HepG2 (cell line): ENCODE results near the gene XPNPEP3. TPM values are rescaled to one million over a fixed set of nuclear protein-coding genes. Genes with fewer than 3 reads are reported as not detected.

Experiments used
- ATAC-seq: fragments of 200-7000 bp; cut with Tn5 transposase; 3 replicates; pipeline ENCODE4 v1.9.1; 2020; ENCODE audit warnings: mild to moderate bottlenecking, moderate library complexity
- BruUV-seq: library from RNA; stranded (reverse); fragments of 400-500 nt; replicated peaks from 2 replicates; lab custom pipeline; 2021; lab: Mats Ljungman, UMichigan
- CTCF ChIA-PET: fragments of 300-600 bp; formaldehyde crosslinking; extraction: SDS; loops from one replicate; lab custom pipeline; 2021; ENCODE audit warnings: low total read pairs, inconsistent platforms, low intra/inter-chr PET ratio; lab: Yijun Ruan, JAX
- POLR2A ChIA-PET: fragments of 350-600 bp; sonication (Branson Sonifier 250); formaldehyde crosslinking; loops from one replicate; lab custom pipeline; 2020; ENCODE audit warnings: antibody characterized with exemption, inconsistent platforms; lab: Yijun Ruan, JAX
- DNase-seq: peaks from one replicate; pipeline ENCODE4 v3.0.0-alpha.2; 2015; ENCODE audit warnings: low spot score
- FAIRE-seq: peaks from 3 replicates; lab custom pipeline; 2011; peaks lifted over from hg19 to GRCh38; lab: Jason Lieb, UNC
- H2AFZ ChIP-seq: one replicate; pipeline ENCODE4 v1.6.1; 2011; ENCODE audit warnings: low read length, inconsistent platforms
- H3K27ac ChIP-seq: fragments of 300-600 bp; 3 replicates; pipeline ENCODE4 v1.8.0; 2011; ENCODE audit warnings: mixed run types, mild to moderate bottlenecking, mixed read lengths, low read length, inconsistent platforms; ENCODE audit not compliant: insufficient read depth; ENCODE audit errors: extremely low read length
- H3K27me3 ChIP-seq, 2 experiments: fragments of 200-600 bp in 1 of 2; 2 replicates in 1 of 2; 3 replicates in 1 of 2; pipeline versions ENCODE4 v1.6.0 to v1.8.0; 2011; ENCODE audit warnings: low read length in 2 of 2, mild to moderate bottlenecking in 2 of 2, moderate library complexity in 2 of 2, inconsistent platforms in 1 of 2; ENCODE audit not compliant: insufficient read depth in 2 of 2, control insufficient read depth in 1 of 2
- H3K36me3 ChIP-seq, 2 experiments: fragments of 200-600 bp in 1 of 2; replicated peaks in 1 of 2; 2 replicates in 1 of 2; 3 replicates in 1 of 2; pipeline versions ENCODE4 v1.5.1 to v1.8.0; 2011; ENCODE audit warnings: low read length in 2 of 2, inconsistent platforms in 1 of 2; ENCODE audit not compliant: insufficient read depth in 2 of 2, control insufficient read depth in 1 of 2
- H3K4me1 ChIP-seq: 2 replicates; pipeline ENCODE4 v1.5.1; 2012; ENCODE audit warnings: low read length, inconsistent platforms; ENCODE audit not compliant: insufficient read depth
- H3K4me2 ChIP-seq: 2 replicates; pipeline ENCODE4 v1.6.0; 2011; ENCODE audit warnings: low read depth, low read length, inconsistent platforms
- H3K4me3 ChIP-seq, 3 experiments: fragments of 200-600 bp in 1 of 3; sonication (generic), shearing (Covaris generic) in 1 of 3; replicated peaks in 1 of 3; 2 replicates each; pipeline ENCODE4 v1.5.1; 2011 to 2016; ENCODE audit warnings: low read length in 3 of 3, inconsistent platforms in 2 of 3, low read depth in 2 of 3, mild to moderate bottlenecking in 2 of 3, control low read depth in 1 of 3, mixed read lengths in 1 of 3; ENCODE audit not compliant: insufficient read depth in 1 of 3
- H3K79me2 ChIP-seq: one replicate; pipeline ENCODE4 v1.6.1; 2011; ENCODE audit warnings: low read length, inconsistent platforms; ENCODE audit not compliant: insufficient read depth
- H3K9ac ChIP-seq: 2 replicates; pipeline ENCODE4 v1.6.0; 2011; ENCODE audit warnings: mild to moderate bottlenecking, low read depth, low read length, inconsistent platforms; ENCODE audit not compliant: insufficient read depth
- H3K9me3 ChIP-seq: 2 replicates; pipeline ENCODE4 v1.5.1; 2012; ENCODE audit warnings: mild to moderate bottlenecking, low read length
- H4K20me1 ChIP-seq: 2 replicates; pipeline ENCODE4 v1.6.0; 2011; ENCODE audit warnings: inconsistent platforms, mild to moderate bottlenecking, low read length, moderate library complexity; ENCODE audit not compliant: insufficient read depth
- IRX3 ChIP-seq: sonication (generic); formaldehyde crosslinking; IDR thresholded peaks from 2 replicates; pipeline ENCODE4 v1.8.1; 2023; ENCODE audit warnings: mild to moderate bottlenecking, low read depth, missing genetic modification reagents, borderline replicate concordance
- MTA3 ChIP-seq: sonication (generic); formaldehyde crosslinking; IDR thresholded peaks from 2 replicates; pipeline ENCODE4 v1.4.0; 2020; ENCODE audit warnings: missing genetic modification reagents
- ZNF34 ChIP-seq: sonication (generic); formaldehyde crosslinking; IDR thresholded peaks from 2 replicates; pipeline ENCODE4 v1.4.0; 2020; ENCODE audit warnings: mild to moderate bottlenecking, missing genetic modification reagents, borderline replicate concordance
- ZNF615 ChIP-seq: sonication (generic); formaldehyde crosslinking; IDR thresholded peaks from 2 replicates; pipeline ENCODE4 v1.5.0; 2020; ENCODE audit warnings: mild to moderate bottlenecking, missing genetic modification reagents, borderline replicate concordance
- WGBS: methylation state at CpG from one replicate; pipeline ENCODE4 v1.1.6; 2017; ENCODE audit warnings: low lambda C conversion rate; 5-methylcytosine and 5-hydroxymethylcytosine counted together
- in situ Hi-C: cut with HindIII; loops from 2 replicates; pipeline ENCODE4 v1.10.0; 2017; ENCODE audit warnings: low pct_unique_long_range_greater_than_20kb; ENCODE audit not compliant: extremely low pct_ligation_motif_present
- intact Hi-C: fragments of 100-400 bp; cut with micrococcal nuclease; formaldehyde crosslinking; loops from one replicate; pipeline ENCODE4 v1.10.0; 2022; ENCODE audit not compliant: unreplicated experiment
- polyA plus RNA-seq, 8 experiments: library from polyadenylated mRNA; depleted of rRNA in 3 of 8; stranded (reverse) in 7 of 8; unstranded in 1 of 8; fragments of >200 nt; fragmentation: Illumina TruSeq in 4 of 8; extraction: Trizol in 4 of 8; gene quantifications; 2 replicates each; pipeline versions ENCODE4 v1.2.1 to v1.2.3, GENCODE V29; 2011 to 2016; ENCODE audit warnings: low read depth in 4 of 8, missing spikeins in 1 of 8, mixed read lengths in 1 of 8; ENCODE audit not compliant: insufficient read depth in 1 of 8
- total RNA-seq, 5 experiments: library from RNA; depleted of rRNA; stranded (reverse); fragments of >200 nt; fragmentation: Illumina TruSeq; extraction: Trizol; gene quantifications; 2 replicates each; pipeline ENCODE4 v1.2.3, GENCODE V29; 2016; ENCODE audit warnings: low read depth in 1 of 5
- TF ChIP-seq, protein P1 (sequence below): sonication (generic); formaldehyde crosslinking; IDR thresholded peaks from 2 replicates; pipeline ENCODE4 v1.4.0; 2020; ENCODE audit warnings: mild to moderate bottlenecking, missing genetic modification reagents

The XPNPEP3 gene
- total and polyA plus RNA-seq, 2 of the 13 experiments (the other 11 are each of a cell fraction or from before 2014, with no cell fraction given): 10.3 to 14.0 TPM

DNA sequence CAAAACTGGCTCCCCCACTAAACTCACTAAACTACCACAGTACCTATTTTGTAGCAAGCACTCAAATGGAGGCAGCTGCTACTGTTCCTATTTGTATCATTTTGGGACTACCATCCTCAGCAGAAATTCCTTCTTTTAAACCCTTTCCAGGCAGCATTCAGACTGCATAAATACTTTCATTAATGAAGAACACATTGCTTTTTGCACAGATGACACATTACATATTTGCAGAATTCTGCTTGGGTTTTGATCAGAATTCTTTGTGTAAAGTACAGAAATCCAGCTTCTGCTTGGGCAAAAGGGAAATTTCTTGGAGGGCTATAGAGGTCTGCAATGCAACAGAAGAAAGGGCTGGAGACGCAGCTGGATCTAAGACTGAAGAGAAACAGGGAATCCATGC lies 118.4 kb downstream of the XPNPEP3 start:
- H3K4me3 ChIP-seq: no peak overlapping the region
- H2AFZ ChIP-seq: no peak overlapping the region
- FAIRE-seq: no peak
- in situ Hi-C loops: no loop called here
- WGBS: 82% methylated on average over 1 of the region's 1 CpG
- H3K4me2 ChIP-seq: no peak overlapping the region
- no peak overlapping the region for H3K27ac ChIP-seq
- no peak for DNase-seq
- TF ChIP-seq ZNF615 (CRISPR knock-in tag) (no peak), ZNF34 (CRISPR knock-in tag) (no peak), IRX3 (CRISPR knock-in tag) (no peak), MTA3 (CRISPR knock-in tag) (no peak)
- TF ChIP-seq, protein P1, sequence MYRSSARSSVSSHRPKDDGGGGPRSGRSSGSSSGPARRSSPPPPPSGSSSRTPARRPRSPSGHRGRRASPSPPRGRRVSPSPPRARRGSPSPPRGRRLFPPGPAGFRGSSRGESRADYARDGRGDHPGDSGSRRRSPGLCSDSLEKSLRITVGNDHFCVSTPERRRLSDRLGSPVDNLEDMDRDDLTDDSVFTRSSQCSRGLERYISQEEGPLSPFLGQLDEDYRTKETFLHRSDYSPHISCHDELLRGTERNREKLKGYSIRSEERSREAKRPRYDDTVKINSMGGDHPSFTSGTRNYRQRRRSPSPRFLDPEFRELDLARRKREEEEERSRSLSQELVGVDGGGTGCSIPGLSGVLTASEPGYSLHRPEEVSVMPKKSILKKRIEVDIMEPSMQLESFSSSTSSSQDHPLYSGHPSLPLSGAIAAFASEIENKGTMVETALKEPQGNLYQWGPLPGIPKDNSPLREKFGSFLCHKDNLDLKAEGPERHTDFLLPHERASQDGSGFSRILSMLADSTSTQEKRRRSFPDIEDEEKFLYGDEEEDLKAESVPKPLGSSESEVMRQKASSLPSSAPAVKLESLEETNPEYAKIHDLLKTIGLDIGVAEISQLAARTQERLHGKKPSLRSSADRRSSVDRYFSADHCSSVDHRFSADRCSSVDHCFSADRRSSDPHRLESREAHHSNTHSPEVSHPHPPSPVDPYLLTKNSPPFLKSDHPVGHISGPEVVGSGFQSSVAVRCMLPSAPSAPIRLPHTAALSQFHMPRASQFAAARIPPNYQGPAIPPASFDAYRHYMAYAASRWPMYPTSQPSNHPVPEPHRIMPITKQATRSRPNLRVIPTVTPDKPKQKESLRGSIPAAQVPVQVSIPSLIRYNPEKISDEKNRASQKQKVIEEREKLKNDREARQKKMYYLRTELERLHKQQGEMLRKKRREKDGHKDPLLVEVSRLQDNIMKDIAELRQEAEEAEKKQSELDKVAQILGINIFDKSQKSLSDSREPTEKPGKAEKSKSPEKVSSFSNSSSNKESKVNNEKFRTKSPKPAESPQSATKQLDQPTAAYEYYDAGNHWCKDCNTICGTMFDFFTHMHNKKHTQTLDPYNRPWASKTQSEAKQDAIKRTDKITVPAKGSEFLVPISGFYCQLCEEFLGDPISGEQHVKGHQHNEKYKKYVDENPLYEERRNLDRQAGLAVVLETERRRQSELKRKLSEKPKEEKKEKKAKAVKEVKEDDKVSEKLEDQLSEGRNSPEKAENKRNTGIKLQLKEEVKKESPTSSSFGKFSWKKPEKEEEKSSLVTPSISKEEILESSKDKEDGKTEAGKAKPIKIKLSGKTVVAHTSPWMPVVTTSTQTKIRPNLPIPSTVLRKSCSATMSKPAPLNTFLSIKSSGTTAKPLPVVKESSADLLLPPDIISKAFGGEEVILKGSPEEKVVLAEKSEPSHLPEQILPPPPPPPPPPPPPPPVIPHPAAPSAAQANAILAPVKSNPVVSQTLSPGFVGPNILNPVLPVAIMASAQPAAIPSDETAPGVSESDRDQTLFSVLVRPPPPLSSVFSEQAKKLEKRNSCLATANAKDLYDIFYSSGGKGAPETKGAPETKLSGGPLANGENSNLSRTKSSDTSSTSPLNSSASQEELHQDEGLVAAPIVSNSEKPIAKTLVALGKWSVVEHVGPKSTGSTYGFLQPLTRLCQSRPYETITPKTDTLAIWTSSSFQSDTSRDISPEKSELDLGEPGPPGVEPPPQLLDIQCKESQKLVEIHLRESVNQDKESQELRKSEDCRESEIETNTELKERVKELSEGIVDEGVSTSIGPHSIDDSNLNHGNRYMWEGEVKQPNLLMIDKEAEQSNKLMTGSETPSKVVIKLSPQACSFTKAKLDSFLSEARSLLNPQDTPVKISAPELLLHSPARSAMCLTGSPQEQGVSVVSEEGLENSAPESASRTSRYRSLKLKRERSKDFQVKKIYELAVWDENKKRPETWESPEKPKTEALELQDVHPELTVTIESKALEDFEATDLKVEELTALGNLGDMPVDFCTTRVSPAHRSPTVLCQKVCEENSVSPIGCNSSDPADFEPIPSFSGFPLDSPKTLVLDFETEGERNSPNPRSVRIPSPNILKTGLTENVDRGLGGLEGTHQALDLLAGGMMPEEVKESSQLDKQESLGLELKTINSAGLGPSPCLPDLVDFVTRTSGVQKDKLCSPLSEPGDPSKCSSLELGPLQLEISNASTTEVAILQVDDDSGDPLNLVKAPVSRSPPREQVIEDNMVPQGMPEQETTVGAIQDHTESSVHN (CRISPR knock-in tag): no peak
- no peaks in the 10 kb centered on the region; a peak in 1 of 5 replicates for H3K27me3 ChIP-seq
- POLR2A ChIA-PET: no interaction called here
- H3K9me3 ChIP-seq: no peaks in the 10 kb centered on the region
- BruUV-seq: no TSS peak
- peaks cover 0 to 10% of the 10 kb centered on the region in 2 experiments for H3K36me3 ChIP-seq
- no peaks in the 10 kb centered on the region for H4K20me1 ChIP-seq
- H3K9ac ChIP-seq: no peak overlapping the region
- no peaks in the 10 kb centered on the region for H3K4me1 ChIP-seq
- intact Hi-C loops: no loop called here
- no peaks in the 10 kb centered on the region for H3K79me2 ChIP-seq
- no peak for ATAC-seq
- CTCF ChIA-PET: no interaction called here
